NK-92 (cell line): ENCODE measurements around the gene ADAT1.

ENCODE experiments used
- DNase-seq: peaks from one replicate; lab custom pipeline; 2025; ENCODE audit not compliant: unreplicated experiment; lab: John Stamatoyannopoulos, UW

ADAT1 gene

GRCh38 chr16:75576384-75576811 lies 46.7 kb downstream of the ADAT1 start:
- no peak for DNase-seq

GRCh38 chr16:75575958-75576357 lies 47.1 kb downstream of the ADAT1 start:
- DNase-seq, result no peak

- DNase-seq, result no peak
Observed at GRCh38 chr16:75573955-75574354, 49.1 kb downstream of the ADAT1 start.

DNA sequence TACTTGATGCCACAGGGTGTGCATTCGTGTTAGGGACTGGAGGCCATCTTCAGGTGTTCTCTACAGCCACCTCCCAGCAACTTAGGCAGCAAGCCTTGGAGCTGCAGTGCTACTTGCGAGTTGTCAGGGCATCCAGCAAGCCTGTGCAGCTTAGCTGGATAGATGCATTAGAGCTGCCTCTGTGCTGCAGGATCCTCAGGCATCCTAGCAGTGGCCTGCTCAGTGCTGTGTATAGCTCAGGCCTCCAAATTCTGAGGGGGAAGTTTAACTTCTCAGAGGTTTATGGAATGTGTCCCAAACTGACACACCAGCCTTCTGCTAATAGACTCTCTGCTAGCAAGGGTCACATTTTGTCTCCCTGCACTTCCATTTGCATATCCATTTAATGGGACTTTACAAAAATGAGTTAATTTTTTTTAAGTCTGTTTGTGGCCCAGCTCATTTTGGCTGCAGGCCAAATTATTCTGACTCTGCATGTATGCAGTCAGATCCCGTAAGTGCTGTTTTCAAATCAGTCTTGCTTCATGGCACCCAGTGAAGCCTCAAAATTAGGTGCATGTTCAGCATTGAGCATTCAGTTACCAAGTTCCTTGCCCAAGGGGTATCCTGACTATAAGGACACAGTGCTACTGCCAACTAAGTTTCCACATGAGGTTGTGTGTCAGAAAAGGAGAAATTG lies 50.1 kb downstream of the ADAT1 start:
- DNase-seq, result no peak

GRCh38 chr16:75570396-75571065 lies 52.5 kb downstream of the ADAT1 start:
- DNase-seq, result no peak

DNA sequence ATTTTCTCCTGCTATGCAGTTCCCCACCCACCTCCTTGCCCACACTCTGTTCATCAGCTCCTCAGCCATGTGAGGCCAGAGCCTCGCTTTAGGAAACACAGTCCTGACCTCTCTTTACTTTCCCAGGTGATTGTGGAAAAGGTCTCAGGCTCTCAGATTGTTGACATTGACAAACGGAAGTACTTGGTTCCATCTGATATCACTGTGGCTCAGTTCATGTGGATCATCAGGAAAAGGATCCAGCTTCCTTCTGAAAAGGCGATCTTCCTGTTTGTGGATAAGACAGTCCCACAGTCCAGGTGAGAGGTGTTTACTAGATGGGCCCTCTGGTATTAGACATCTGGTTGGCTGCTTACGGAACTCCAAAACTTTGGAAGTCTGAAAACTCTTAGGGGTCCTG lies 55.2 kb downstream of the ADAT1 start:
- no peak for DNase-seq

DNA sequence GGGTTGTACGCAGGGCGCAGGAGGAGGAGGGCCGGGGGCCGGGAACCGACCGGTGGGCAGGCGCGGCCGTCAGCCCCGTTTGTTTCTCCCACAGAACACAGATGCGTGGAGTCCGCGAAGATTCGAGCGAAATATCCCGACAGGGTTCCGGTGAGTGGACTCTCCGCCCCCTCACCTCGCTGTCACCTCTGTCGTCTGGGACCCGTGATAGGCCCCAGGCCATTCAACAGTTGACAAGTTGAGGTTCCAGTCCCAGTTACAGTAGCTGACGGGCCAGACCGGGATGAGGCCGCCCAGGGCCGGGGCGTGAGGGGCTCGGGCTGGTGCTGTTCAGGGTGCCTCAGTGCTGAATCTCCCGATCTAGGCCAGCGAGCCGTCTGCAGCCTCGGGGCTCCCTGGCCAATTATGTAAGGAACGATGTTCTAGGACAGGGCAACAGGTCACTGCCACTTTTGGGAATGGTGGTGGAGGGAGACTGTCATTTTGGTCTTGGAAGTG lies 56.3 kb downstream of the ADAT1 start:
- no peak for DNase-seq

- peak; percentile 20 for DNase-seq
Observed at GRCh38 chr16:75566040-75566757, 56.9 kb downstream of the ADAT1 start, which contains the start of gene GABARAPL2. TSS of gene GABARAPL2 (plus strand) at chr16:75566379. CDS start at chr16:75566487, 108 bp downstream.

DNA sequence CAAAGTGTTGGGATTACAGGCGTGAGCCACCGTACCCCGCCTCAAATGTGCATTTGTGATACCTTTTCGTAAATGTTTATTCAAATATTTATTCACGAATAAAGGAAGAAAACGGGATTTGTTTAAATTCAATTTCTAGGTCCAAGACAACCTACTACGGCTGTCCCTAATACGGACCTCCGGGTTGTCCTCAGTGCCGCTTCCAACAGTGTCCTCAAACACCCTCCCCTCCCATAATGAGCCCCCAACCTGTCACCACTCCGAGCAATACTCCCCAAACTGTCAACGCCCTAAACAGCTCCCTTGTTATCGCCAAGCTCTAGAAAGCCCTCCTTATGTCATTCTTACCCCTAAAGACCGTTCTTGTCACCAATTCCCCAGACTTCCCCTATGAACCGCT lies 57.4 kb downstream of the ADAT1 start:
- DNase-seq, result no peak

- DNase-seq, result no peak
Observed at GRCh38 chr16:75559564-75560372, 63.3 kb downstream of the ADAT1 start.

DNA sequence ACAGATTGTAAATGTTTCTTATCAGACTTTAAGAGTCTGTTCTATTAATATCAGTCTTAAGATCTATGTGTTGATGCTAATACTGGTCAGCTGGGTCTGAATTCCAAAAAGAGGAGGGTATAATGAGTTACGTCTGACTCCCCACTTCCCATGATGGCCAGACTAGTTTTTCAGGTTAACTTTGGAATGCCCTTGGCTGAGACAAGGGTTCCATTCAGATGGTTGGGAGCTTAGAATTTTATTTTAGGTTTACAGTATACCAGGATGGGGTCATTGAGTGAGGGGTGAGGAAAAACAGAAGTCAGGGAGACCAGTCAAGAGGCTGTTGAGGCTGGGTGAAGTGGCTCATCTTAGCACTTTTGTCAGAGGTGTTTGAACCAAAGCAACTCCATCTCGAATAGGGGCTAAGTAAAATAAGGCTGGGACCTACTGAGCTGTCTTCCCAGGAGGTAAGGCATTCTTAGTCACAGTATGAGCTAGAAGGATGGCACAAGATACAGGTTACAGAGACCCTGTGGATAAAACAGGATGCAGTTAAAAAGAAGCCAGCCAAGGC lies 64.2 kb downstream of the ADAT1 start:
- DNase-seq, result no peak

- DNase-seq, result no peak
Observed at GRCh38 chr16:75556431-75556950, 66.6 kb downstream of the ADAT1 start.

GRCh38 chr16:75555707-75556430 lies 67.2 kb downstream of the ADAT1 start, which contains the start of gene TMEM231:
TSS of gene TMEM231 (minus strand) at chr16:75556252. CDS start at chr16:75556209, 43 bp downstream.
- DNase-seq, result peak; percentile 79

DNA sequence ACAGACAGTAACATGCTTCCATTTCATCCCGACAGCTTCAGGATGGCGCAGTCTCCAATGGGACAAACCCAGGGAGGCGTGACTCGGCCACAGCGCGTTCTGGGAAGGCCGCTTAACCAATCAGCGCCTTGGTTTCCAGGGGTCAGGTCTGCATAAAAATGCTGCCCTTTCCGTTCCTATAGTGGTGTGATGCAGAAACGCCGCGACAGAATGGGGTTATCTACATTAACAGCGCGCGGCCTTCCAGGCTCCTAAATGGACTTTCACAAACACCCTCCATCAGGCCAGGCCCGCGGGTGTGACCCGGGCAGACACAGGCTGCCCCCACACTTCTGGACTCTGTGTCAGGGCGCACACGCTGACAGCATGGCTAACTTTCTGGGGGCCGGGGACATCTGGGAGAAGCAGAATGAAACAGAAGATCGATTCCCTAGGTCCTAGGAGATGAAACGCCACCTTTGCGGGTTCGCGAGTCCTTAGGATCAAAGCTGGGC lies 67.8 kb downstream of the ADAT1 start:
- no peak for DNase-seq

- no peak for DNase-seq
Observed at GRCh38 chr16:75552951-75553350, 70.1 kb downstream of the ADAT1 start.

DNA sequence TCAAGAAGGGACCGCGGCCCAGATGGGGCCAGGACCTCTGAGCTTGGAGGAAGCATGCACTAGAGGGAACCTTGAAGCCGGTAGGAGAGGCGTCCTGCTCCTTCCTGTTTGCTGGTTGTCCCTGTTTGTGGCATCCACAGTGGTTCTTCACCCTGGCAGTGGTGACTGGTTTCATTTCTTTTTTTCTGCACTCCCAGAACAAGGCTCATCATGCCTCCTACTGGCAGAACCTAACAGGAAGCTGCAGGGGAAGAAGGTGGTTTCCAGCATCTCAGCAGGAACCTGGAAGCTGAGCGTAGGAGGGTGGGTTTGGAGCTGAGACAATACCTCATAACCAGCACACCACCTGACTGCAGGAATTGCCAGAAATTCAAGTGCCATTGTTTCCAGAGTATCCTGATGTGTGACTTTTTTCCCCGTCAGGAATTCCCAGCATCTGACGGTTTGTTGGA lies 72.8 kb downstream of the ADAT1 start:
- no peak for DNase-seq
